GM23338 (cell line): ENCODE data around the gene RPAP2. TPM values are rescaled to one million over a fixed set of nuclear protein-coding genes. Genes with fewer than 3 reads are reported as not detected.

Experiments
- ATAC-seq: fragments of 200-7000 bp; cut with Tn5 transposase; 3 replicates; pipeline ENCODE4 v1.9.1; 2020
- DNase-seq: peaks from one replicate; pipeline ENCODE4 v3.0.0-alpha.2; 2015; ENCODE audit warnings: low spot score
- H2AFZ ChIP-seq: fragments of 200-600 bp; sonication (generic); 2 replicates; pipeline ENCODE4 v1.8.0; 2016; ENCODE audit warnings: antibody characterized with exemption, mild to moderate bottlenecking, moderate library complexity
- H3F3A ChIP-seq: fragments of 200-600 bp; sonication (generic); replicated peaks from 2 replicates; pipeline ENCODE4 v1.8.0; 2017; ENCODE audit warnings: antibody characterized with exemption, mixed run types, low read depth
- H3K27ac ChIP-seq: fragments of 200-600 bp; sonication (generic); 2 replicates; pipeline ENCODE4 v1.6.1; 2016; ENCODE audit warnings: low read depth
- H3K27me3 ChIP-seq: fragments of 200-600 bp; sonication (generic); 2 replicates; pipeline ENCODE4 v1.8.0; 2016; ENCODE audit warnings: mild to moderate bottlenecking, mixed run types, moderate library complexity; ENCODE audit not compliant: insufficient read depth
- H3K36me3 ChIP-seq: fragments of 200-600 bp; sonication (generic); 2 replicates; pipeline ENCODE4 v1.8.0; 2016; ENCODE audit warnings: mild to moderate bottlenecking; ENCODE audit not compliant: insufficient read depth
- H3K4me1 ChIP-seq: fragments of 200-600 bp; sonication (generic); 2 replicates; pipeline ENCODE4 v1.8.0; 2016; ENCODE audit warnings: mild to moderate bottlenecking, moderate library complexity; ENCODE audit not compliant: insufficient read depth
- H3K4me2 ChIP-seq: fragments of 200-600 bp; sonication (generic); 2 replicates; pipeline ENCODE4 v1.7.1; 2017; ENCODE audit warnings: mixed run types
- H3K4me3 ChIP-seq: fragments of 200-600 bp; sonication (generic); 2 replicates; pipeline ENCODE4 v1.6.1; 2016; ENCODE audit warnings: mixed run types
- H3K79me2 ChIP-seq: fragments of 200-600 bp; sonication (generic); replicated peaks from 2 replicates; pipeline ENCODE4 v1.8.0; 2017; ENCODE audit warnings: mild to moderate bottlenecking; ENCODE audit not compliant: insufficient read depth
- H3K9me2 ChIP-seq: fragments of 200-600 bp; sonication (generic); 2 replicates; pipeline ENCODE4 v1.8.0; 2017; ENCODE audit not compliant: insufficient read depth
- H4K20me1 ChIP-seq: fragments of 200-600 bp; sonication (generic); replicated peaks from 2 replicates; pipeline ENCODE4 v1.8.0; 2017; ENCODE audit warnings: mild to moderate bottlenecking; ENCODE audit not compliant: insufficient read depth
- H3K27ac Mint-ChIP-seq: 2 replicates; pipeline ENCODE4 v1.8.0; 2020; ENCODE audit warnings: inconsistent platforms, mild to moderate bottlenecking, moderate library complexity, mixed read lengths
- H3K27me3 Mint-ChIP-seq: 3 replicates; pipeline ENCODE4 v1.8.0; 2022; ENCODE audit warnings: low read depth, mild to moderate bottlenecking, moderate library complexity, mixed read lengths, inconsistent platforms; ENCODE audit not compliant: insufficient read depth, poor library complexity
- H3K36me3 Mint-ChIP-seq: 3 replicates; pipeline ENCODE4 v1.8.0; 2021; ENCODE audit warnings: low read depth, mild to moderate bottlenecking, inconsistent platforms, moderate library complexity, mixed read lengths
- H3K4me1 Mint-ChIP-seq: 3 replicates; pipeline ENCODE4 v1.8.0; 2020; ENCODE audit warnings: mild to moderate bottlenecking, inconsistent platforms, mixed read lengths
- H3K4me3 Mint-ChIP-seq: 3 replicates; pipeline ENCODE4 v1.8.0; 2021; ENCODE audit warnings: moderate library complexity, mild to moderate bottlenecking, inconsistent platforms, mixed read lengths
- H3K9me3 Mint-ChIP-seq: 3 replicates; pipeline ENCODE4 v1.8.0; 2020; ENCODE audit warnings: moderate library complexity, mild to moderate bottlenecking, inconsistent platforms, mixed read lengths
- CREB1 ChIP-seq: fragments of 250-450 bp; sonication (Bioruptor Pico); IDR thresholded peaks from 2 replicates; pipeline ENCODE4 v1.5.0; 2020; ENCODE audit warnings: low read depth, mild to moderate bottlenecking, moderate library complexity
- CTCF ChIP-seq, 2 experiments: fragments of 200-600 bp in 1 of 2; sonication (generic) in 1 of 2; conservative IDR thresholded peaks; 2 replicates each; pipeline versions ENCODE4 v1.5.1 to v1.6.1; 2016 to 2017; ENCODE audit warnings: antibody characterized with exemption in 2 of 2, low read depth in 2 of 2, mild to moderate bottlenecking in 2 of 2, moderate library complexity in 1 of 2
- EZH2 ChIP-seq: fragments of 200-600 bp; sonication (generic); IDR thresholded peaks from one replicate; pipeline ENCODE4 v1.8.0; 2017; ENCODE audit warnings: antibody characterized with exemption, mild to moderate bottlenecking, low read depth; ENCODE audit not compliant: unreplicated experiment
- JUNB ChIP-seq: IDR thresholded peaks from one replicate; pipeline ENCODE4 v1.6.1; 2016; ENCODE audit warnings: antibody characterized with exemption; ENCODE audit not compliant: unreplicated experiment
- NANOG ChIP-seq: IDR thresholded peaks from 2 replicates; pipeline ENCODE4 v1.6.1; 2016; ENCODE audit warnings: antibody characterized with exemption, borderline replicate concordance
- POLR2AphosphoS5 ChIP-seq: IDR thresholded peaks from 2 replicates; pipeline ENCODE4 v1.6.1; 2016; ENCODE audit warnings: antibody characterized with exemption, low read depth
- REST ChIP-seq: IDR thresholded peaks from one replicate; pipeline ENCODE4 v1.6.1; 2018; ENCODE audit warnings: antibody characterized with exemption; ENCODE audit not compliant: unreplicated experiment
- STAT1 ChIP-seq: IDR thresholded peaks from one replicate; pipeline ENCODE4 v1.6.1; 2016; ENCODE audit warnings: antibody characterized with exemption; ENCODE audit not compliant: unreplicated experiment
- ZNF462 ChIP-seq: fragments of 250-450 bp; sonication (Bioruptor Pico); IDR thresholded peaks from 2 replicates; pipeline ENCODE4 v1.5.0; 2020; ENCODE audit warnings: mild to moderate bottlenecking, moderate library complexity
- polyA plus RNA-seq: library from polyadenylated mRNA; unstranded; fragments of >200 nt; fragmentation: Nextera tagmentation; extraction: Ambion mirVana; gene quantifications from 2 replicates; pipeline ENCODE4 v1.2.1, GENCODE V29; 2016
- total RNA-seq: library from RNA; depleted of rRNA; stranded (reverse); fragments of >200 nt; shearing (Covaris generic); gene quantifications from 2 replicates; pipeline ENCODE4 v1.2.3, GENCODE V29; 2014

Gene RPAP2
- total and polyA plus RNA-seq, 2 experiments from 2014 or later = 26.6 to 30.4 TPM

- Mint-ChIP-seq H3K4me3 (no peak overlapping the region), H3K36me3 (peaks cover 19% of the 10 kb centered on the region), H3K9me3 (no peaks in the 10 kb centered on the region; the same call in 2 of the 3 replicates), H3K27me3 (no peaks in the 10 kb centered on the region), H3K27ac (no peak overlapping the region), H3K4me1 (peaks cover 6% of the 10 kb centered on the region)
- Histone ChIP-seq H3K9me2 (no peaks in the 10 kb centered on the region), H3K4me3 (no peak overlapping the region), H3K79me2 (no peaks in the 10 kb centered on the region), H3F3A (no peaks in the 10 kb centered on the region), H4K20me1 (no peaks in the 10 kb centered on the region), H3K27ac (no peak overlapping the region), H3K4me1 (no peaks in the 10 kb centered on the region), H3K4me2 (no peak overlapping the region), H3K27me3 (no peaks in the 10 kb centered on the region), H2AFZ (no peak overlapping the region), H3K36me3 (0 out of 2 replicates have a peak, but pooled peaks cover 10% of the 10 kb centered on the region)
- no peak for ATAC-seq
- TF ChIP-seq CTCF (conservative IDR thresholded peaks at IDR 0.05; ENCODE audit: low read depth in 2 of 2) = peak; percentile 56 to 75
- no peak for TF ChIP-seq POLR2AphosphoS5
- peak; percentile 42 for DNase-seq
Measured at GRCh38 chr1:92310185-92310597, 11.3 kb downstream of the RPAP2 start.

- Histone ChIP-seq H3F3A (no peaks in the 10 kb centered on the region), H3K79me2 (no peaks in the 10 kb centered on the region), H3K4me2 (no peak overlapping the region), H2AFZ (no peak overlapping the region), H3K27ac (no peak overlapping the region), H3K4me1 (no peaks in the 10 kb centered on the region), H3K36me3 (no peaks in the 10 kb centered on the region), H3K9me2 (no peaks in the 10 kb centered on the region), H4K20me1 (no peaks in the 10 kb centered on the region), H3K27me3 (no peaks in the 10 kb centered on the region), H3K4me3 (no peak overlapping the region)
- ATAC-seq (no peak), DNase-seq (no peak)
- no peak overlapping the region for H3K27ac Mint-ChIP-seq
- H3K9me3 Mint-ChIP-seq = no peaks in the 10 kb centered on the region; the same call in 2 of the 3 replicates
- H3K4me1 Mint-ChIP-seq = no peaks in the 10 kb centered on the region
- H3K27me3 Mint-ChIP-seq = peaks cover 2% of the 10 kb centered on the region
- peaks cover 5% of the 10 kb centered on the region; the same call in 1 of the 3 replicates for H3K36me3 Mint-ChIP-seq
- H3K4me3 Mint-ChIP-seq = no peak overlapping the region
- TF ChIP-seq EZH2 (no peak), STAT1 (no peak), REST (no peak), ZNF462 (CRISPR knock-in tag) (no peak), JUNB (no peak), NANOG (no peak), CREB1 (CRISPR knock-in tag) (no peak)
Measured at GRCh38 chr1:92314024-92314423, 15.2 kb downstream of the RPAP2 start.
